Measurements from ENCODE around the gene DYNC1LI2. TPM values are rescaled to one million over a fixed set of nuclear protein-coding genes. Genes with fewer than 3 reads are reported as not detected.
"Not testable (repeated sequence)": the region's sequence is repeated elsewhere in the genome, so short reads cannot be mapped to it uniquely, and the experiment has no call there.

Gene DYNC1LI2
- total RNA-seq, 1 experiment from 2014 or later, result 57.1 TPM

- DNase-seq (ENCODE audit: low spot score), result peak; percentile 70
Measured at GRCh38 chr16:66696669-66697630, 54.5 kb downstream of the DYNC1LI2 start, which contains the start of gene CMTM4. CMTM4 (minus strand) TSS chr16:66696743; CDS start chr16:66696525, 218 bp downstream.

GRCh38 chr16:66695935-66696668, 55.3 kb downstream of the DYNC1LI2 start:
- DNase-seq (ENCODE audit: low spot score), result no peak

DNA sequence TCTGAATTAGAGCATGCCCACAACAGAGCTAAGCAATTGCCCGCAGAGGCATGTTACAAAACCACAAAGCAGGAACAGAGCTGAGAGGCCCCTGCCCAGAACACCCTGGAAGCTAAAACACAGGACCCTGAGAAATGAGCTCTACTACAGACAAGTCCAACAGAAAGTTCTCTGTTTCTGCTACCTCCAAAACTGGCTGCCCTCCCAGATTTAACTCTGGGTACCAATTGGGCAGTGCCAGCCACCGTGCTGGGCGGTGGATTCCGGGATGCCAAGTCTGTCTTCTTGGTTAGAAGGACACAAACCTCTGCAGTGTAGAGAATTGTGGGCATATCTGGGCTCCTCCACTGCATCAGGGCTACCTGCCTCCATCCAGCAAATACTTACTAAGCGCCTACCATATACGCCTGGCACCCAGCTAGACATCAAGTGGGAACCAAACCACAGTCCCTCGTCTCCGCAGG, 55.9 kb downstream of the DYNC1LI2 start:
- DNase-seq (ENCODE audit: low spot score), result no peak

GRCh38 chr16:66693149-66693548, 58.3 kb downstream of the DYNC1LI2 start:
- no peak for DNase-seq (ENCODE audit: low spot score)

DNA sequence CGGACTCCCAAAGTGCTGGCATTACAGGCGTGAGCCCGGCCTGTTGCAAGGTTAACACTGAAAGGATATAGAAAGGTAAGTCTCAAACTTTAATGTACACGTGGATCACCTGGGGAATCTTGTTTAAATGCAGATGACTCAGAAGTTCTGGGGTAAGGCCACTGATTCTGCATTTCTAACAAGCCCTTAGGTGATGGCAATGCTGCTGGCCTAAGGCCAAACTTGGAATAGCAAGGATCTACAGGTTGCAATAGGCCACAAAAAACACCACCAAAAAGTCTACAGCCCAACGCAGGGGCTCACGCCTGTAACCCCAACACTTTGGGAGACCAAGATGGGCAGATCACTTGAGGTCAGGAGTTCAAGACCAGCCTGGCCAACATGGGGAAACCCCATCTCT, 59.1 kb downstream of the DYNC1LI2 start:
- DNase-seq (ENCODE audit: low spot score), result no peak

- no peak for DNase-seq (ENCODE audit: low spot score)
Measured at GRCh38 chr16:66691234-66691633, 60.2 kb downstream of the DYNC1LI2 start.

GRCh38 chr16:66690106-66690847, 61.1 kb downstream of the DYNC1LI2 start:
- no peak for DNase-seq (ENCODE audit: low spot score)

DNA sequence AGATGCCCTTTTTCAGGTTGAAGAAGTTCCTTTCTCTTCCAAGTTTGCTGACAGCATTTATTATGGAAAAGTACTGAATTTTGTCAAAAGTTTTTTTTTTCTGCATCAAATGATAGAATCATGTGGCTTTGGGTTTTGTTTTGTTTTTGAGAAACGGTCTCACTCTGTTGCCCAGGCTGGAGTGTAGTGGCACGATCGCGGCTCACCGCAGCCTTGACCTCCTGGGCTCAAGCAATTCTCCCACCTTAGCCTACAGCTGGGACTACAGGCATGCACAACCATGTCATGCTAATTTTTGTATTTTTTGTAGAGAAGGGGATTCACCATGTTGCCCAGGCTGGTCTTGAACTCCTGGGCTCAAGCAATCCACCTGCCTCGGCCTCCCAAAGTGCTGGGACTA, 62.1 kb downstream of the DYNC1LI2 start:
- no peak for DNase-seq (ENCODE audit: low spot score)

GRCh38 chr16:66687906-66688625, 63.3 kb downstream of the DYNC1LI2 start:
- no peak for DNase-seq (ENCODE audit: low spot score)

GRCh38 chr16:66685501-66686115, 65.8 kb downstream of the DYNC1LI2 start:
- DNase-seq (ENCODE audit: low spot score), result not testable (repeated sequence)

DNA sequence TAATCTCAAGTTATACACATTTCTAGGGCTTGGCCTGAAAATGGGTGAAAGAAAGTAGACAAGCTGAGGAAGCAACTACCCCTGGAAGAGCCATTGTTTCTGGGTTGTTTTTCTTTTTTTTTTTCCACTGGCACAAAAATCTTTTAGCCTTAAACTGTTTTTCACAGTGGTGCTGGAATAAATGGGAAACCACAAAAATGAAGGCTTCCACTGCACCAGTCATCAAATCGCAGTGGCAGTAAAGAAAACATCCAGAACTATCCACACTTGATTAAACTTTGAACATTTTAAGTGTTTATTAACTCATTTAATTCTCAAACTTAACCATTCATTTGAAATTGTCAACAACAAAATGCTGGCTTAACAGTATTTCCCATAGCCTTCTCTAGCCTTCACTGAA, 69.1 kb downstream of the DYNC1LI2 start:
- no peak for DNase-seq (ENCODE audit: low spot score)

GRCh38 chr16:66681676-66682075, 69.7 kb downstream of the DYNC1LI2 start:
- DNase-seq (ENCODE audit: low spot score), result no peak

GRCh38 chr16:66678337-66678736, 73.1 kb downstream of the DYNC1LI2 start:
- no peak for DNase-seq (ENCODE audit: low spot score)

GRCh38 chr16:66677836-66678235, 73.6 kb downstream of the DYNC1LI2 start:
- DNase-seq (ENCODE audit: low spot score), result no peak

DNA sequence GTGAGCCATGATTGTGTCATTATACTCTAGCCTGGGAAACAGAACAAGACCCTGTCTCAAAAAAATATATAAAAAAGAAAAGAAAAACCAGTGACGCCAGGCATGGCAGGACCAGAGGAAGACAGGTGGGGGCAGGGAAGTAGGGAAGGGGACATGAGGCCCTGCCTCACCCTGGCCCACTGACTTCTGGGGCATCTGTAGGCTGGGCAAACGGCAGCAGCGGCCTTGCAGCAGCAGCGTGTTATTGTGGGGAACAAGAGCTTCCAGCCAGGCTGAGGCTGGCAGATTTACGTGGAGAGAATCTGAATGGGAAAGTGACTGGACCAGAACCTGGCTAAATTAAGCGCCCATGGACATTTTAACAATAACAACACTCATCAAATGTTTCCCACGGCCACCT, 74.2 kb downstream of the DYNC1LI2 start:
- no peak for DNase-seq (ENCODE audit: low spot score)

DNA sequence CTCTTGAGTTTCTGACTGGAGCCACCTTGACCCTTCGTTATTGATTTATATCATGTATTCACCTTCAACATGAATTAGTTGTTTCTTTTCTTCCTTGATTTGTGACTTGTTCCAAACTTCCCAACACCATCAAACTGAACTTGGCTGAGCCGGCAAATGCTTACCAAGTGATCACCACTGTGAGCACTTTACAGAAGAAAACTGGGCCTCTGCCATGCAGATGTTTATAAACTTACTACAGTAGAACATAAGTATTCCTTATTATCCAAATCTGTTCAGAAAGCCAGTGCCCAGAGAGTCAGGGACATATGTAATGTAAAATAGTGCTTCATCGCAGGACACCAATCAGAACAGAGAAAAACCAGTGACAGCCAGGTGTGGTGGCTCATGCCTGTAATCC, 74.8 kb downstream of the DYNC1LI2 start:
- DNase-seq (ENCODE audit: low spot score), result no peak

DNA sequence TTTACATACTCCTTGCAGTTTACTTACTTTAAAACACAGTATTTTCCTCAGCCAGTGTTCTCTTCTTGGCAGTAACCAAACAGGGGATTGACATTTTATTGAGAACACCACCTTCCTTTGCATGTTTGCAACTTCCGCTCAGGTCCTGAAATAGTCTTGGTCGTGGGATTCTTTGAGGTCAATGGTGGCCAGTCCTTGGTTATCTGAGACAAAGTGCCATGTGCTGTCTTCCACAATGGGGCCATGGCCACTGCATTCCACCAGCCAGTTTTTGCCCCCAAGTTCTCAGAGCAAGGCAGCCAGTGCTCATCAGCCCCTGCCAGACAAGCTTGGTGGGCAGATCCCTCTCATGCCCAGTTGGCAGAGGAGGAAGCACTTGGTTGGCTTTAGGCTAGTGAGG, 77.7 kb downstream of the DYNC1LI2 start:
- DNase-seq (ENCODE audit: low spot score), result no peak
